NOMO-1 treated with DMSO at 0.1 percent for 48 hours (cell line): Measurements from ENCODE around the gene TNN.

Experiments used
- DNase-seq: peaks from one replicate; lab custom pipeline; 2025; ENCODE audit not compliant: unreplicated experiment; lab: John Stamatoyannopoulos, UW

The TNN gene

DNA sequence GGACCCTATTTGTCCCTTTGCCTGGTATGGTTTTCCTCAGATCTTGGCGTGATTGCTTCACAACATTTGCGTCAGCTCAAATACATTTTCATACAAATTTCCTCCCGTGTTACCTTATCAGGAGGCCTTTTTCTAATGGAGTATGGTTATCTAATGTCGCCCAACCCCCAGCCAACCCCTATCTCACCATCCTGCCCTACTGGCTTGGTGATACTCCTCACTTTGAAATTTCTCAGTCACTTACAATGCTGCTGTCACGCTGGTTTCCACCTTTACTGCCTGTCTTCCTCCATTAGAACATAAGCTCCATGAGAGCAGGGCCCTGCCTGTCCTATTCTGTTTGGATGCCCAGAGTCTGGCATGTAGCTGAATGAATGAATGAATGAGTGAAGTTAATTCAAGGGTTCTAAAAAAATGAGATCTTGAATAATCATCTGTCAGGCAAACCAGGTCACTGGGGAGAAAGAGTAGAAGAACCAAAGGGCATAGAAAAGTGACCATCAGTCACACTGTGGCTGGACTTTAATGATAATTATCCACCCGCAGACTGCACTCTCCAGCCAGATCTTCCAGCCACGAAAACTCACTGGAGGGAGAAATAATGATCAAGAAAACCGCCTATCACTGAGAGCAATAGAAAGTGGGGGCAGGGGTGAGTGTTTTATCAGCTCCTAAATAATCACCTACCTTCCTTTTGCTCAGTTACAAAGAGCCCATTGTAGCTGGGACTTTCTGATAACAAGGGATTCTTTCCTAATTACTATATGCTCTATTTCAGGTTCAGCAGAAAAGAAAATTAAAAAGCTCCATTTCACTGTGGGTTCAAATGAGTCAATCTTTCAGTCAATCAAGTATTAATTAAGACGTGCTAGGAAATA lies 103.6 kb downstream of the TNN start:
- DNase-seq, result no peak

- DNase-seq, result no peak
Measured at GRCh38 chr1:175172503-175172902, 104.9 kb downstream of the TNN start.

DNA sequence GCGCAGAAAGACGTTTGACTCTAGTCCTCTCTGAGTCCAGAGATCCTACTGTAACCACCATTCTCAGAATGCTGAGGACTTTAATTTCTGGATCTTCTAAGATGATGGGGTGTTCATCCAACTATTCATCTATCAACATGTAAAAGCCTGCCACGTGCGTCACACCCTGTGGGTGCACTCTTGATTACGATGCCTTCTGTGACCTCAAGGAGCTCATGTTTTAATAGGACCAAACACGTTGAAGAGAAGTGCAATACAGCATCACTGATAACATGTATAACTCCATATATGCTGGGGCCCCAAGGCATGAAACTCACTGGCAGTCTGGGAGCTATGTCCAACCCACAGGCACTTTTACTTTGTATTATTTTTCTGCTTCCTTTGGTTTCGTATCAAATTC lies 105.9 kb downstream of the TNN start:
- DNase-seq, result no peak

DNA sequence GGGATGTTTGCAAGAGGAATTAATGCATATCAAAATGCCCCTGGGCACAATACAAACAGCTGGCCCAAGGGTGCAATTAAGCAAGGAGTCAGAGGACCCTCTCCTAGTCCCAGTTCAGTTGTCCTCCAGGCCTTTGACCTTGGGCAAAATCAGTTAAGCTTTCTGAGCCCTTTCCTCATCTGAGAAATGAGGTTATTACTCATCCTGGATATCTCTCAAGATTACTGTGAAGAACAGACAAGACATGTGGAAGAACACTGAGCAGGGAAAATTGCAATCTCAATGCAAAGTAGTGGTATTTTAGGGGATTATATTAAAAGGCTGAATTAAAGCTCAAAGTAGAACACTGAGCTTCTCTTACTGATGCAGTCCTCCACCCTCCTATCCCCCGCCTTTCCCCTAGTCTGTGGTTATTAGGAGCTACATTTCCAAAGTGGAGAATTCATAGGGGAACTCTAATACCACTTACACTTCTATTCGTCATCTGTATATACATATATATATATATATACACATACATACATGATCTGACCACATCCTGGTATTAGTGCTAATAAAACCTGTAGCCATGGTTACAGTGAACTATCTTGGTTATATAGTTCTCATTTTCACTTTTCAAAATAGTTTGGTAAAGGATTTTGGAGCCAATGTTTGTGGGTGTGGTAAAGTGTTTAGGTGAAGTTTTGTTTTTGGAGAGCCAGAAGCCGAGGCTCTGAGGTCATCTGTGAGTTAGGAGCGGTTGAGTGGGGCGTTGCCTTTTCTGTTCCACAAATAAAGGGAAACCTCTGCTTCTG lies 106.9 kb downstream of the TNN start:
- no peak for DNase-seq

- no peak for DNase-seq
Measured at GRCh38 chr1:175176246-175176645, 108.6 kb downstream of the TNN start.

DNA sequence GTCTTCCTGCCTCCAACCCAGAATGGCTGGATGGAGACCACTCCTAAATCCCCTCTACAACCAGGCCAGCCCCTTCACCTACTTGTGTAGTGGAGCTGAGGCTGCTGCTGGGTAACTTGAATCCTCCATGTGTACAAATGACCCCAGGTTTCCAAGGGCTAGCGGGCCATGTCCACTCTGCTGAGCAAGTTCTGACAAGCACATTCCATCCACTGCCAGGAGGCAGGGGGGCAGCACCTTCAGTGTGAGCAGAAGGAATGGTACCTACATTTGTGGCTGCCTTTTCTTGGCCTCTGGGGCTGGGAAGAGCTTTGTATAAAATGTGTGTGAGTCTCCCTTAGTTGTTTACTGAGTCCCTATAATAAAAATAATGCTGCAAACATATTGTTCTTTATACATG lies 110.4 kb downstream of the TNN start:
- DNase-seq, result no peak

GRCh38 chr1:175178456-175178855 lies 110.8 kb downstream of the TNN start:
- DNase-seq, result no peak

GRCh38 chr1:175179837-175180590 lies 112.4 kb downstream of the TNN start:
- no peak for DNase-seq

DNA sequence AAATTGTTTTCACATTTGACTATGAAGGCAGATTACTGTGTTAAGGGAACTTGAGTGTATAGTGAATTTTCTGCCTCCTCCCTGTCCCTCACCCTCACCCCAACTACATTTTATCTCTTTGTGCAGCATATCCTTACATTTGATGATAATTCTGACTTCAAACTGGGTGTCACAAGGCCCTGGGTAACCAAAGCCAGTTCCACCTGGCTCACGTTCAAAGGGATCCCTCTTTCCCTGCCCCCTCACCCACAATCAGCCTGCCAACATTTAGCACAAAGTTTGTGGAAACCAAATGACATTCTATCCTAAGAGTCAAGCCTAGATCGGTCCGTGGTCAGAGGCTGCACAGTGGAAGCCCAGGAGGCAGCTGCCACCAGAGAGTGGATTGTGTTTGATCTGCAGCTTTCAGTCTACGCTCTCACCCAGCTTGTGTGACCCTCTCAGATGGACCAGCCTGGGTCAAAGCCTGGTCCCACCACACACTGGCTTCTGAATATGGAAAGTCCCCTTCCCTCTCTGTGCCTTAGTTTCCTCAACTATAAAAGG lies 114.6 kb downstream of the TNN start:
- no peak for DNase-seq

GRCh38 chr1:175183586-175183985 lies 116.0 kb downstream of the TNN start:
- no peak for DNase-seq

DNA sequence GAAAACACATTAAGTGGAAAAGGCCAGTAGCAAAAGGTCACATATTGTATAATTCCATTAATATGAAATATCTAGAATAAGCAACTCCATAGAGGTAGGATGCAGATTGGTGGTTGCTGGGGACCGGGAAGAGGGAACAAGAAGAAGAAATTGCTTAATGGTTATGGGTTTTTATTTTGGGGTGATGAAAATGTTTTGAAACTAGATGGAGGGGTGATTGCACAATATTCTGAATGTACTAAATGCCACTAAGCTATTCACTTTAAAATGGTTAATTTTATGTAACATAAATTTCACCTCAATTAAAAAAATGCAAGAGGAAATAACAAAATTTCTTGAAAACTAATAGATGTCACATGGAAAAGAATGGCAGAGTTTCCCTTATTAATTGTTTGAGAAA lies 118.3 kb downstream of the TNN start:
- DNase-seq, result peak; percentile 52

DNA sequence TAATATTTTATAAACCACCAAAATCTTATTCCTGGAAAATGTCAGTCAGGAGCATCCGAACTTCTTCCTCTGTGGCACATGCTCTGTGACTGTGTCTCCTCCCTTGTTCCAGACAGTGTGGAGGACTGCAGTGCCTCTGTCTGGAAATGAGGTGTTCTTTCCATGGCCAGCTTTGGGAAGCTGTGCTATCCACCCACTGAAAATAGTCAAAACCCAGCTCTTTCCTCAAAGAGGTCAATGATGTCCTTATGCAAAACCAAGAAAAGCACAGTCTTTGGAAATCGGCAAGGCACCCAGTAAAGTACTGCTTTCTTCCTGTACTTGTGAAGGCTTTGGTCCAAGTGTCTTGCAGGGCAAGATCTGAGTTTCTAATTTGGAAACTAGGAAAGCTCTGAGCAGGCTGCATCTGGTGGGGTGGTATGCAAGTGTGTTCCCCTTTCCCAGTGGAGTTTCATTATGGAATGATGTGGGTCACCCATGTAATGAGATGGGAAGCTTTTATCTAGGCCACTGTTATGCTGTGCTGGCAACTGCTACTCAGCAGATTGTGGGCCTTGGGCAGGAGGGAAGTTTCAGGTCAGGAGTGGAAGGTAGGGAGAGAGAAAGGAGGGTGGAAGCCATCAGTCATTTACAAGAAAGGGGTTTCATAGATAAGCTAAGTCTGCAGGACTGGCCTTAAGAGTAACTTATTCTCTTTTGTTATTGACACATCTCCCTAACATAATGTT lies 119.0 kb downstream of the TNN start:
- DNase-seq, result no peak

- peak; percentile 94 for DNase-seq
Measured at GRCh38 chr1:175188936-175189335, 121.3 kb downstream of the TNN start.

DNA sequence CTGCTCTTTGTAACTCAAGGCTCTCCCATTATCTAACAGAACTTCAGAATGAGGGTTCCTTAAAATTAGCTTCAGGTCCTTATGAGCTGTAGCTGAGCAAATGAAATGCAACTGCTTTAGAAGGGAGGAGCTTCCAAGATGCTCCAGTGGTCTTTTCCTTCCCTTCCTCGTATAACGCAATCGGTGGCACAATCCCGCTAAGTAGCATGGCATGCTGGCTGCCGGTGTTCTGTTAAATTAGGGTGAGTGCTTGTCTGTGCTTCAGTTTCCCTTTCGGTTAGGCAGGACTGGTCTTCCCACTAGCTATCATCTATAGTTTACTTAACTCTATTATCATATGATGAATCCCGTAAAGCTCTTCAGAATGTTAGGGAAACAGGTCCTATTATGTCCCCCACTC lies 124.0 kb downstream of the TNN start:
- DNase-seq, result peak; percentile 15

GRCh38 chr1:175192111-175192629 lies 124.5 kb downstream of the TNN start:
- DNase-seq, result peak; percentile 29

DNA sequence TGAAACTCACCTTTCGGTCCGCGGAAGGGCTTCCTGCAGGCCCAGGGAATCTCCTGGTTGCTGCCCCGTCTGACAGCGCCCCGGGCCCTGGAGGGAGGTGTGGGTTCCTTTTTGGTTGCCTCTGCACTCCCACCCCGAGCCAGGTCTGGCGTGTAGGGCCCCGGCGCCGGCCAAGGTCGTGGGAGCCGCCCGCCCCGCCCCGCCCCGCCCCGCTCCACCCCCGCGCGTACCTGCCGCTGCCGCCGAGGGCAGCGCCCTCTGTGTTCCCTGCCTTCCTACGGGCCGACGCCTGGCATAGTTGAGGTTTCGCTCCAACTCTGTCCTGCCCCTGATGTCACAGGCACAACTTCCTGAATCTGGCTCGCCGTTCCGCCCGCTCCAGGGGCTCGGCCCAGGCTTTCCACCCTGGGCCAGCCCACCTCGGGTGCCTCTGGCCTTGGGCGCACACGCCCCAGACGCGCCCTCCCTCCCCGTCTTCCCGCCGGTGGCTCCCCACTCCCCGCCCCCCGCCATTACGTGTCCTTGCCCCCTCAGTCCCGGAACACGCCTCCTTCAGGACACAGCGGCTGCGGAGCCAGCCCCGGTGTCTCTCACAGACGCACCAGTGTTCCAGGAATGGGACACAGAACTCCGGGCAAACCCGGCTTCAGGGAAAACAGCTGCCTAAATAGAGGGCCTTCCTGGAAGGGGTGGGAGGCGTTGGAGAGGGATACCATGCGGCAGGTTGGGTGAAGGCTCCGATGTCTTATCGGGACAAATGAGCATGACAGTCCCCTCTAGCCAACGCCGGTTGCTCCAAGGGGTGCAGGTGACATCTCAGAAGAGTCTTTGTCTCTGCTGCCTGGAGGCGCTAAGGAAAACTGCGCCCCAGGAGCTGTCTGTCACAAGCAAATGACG lies 125.2 kb downstream of the TNN start, which contains the start of gene KIAA0040:
Gene KIAA0040, minus strand, starts transcription at position 147 of the 897 bp plus-strand sequence. CDS start 31,763 bp downstream, outside the sequence.
- DNase-seq, result peak; percentile 77

GRCh38 chr1:175193527-175193910 lies 125.9 kb downstream of the TNN start:
- no peak for DNase-seq

DNA sequence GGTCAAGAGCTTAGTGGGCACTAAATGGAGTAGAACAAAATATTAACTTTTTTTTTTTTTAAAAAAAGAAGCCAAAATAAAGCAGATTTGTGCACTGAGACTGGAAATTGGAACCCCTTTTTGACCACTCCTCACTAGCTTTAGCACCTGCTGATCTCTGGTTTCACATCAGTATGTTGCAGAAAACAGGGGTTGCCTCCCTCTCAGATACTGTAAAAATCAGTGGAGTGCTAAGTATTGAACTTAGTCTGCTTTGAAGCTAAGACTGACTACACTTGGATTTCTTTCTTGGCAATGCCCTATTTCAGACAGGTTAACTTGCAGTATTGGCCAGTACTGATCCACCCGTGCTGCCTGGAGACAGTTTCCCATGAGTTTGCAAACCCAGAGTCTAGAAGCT lies 127.6 kb downstream of the TNN start:
- no peak for DNase-seq

DNA sequence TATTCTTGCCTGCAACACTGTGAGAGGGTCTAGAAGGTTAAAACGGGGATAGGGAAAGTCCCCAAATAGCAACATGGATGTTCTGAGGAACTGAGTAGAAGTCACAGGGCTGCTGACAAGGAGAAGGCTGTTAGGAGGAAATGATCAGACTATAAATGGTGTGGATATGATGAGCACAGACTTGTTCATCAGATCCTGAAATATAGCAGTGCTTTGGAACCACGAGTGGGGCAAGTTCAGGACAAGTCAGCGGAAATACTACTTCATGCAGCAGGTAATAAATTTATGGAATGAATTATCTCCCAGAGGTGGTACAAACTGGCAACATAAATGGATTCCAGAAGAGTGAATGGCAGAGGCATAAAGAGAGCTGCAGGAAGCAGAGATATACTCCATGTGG lies 128.2 kb downstream of the TNN start:
- peak; percentile 2 for DNase-seq
